K562 (cell line): Measurements from ENCODE around the gene BLM. TPM values are rescaled to one million over a fixed set of nuclear protein-coding genes. Genes with fewer than 3 reads are reported as not detected.

Source experiments
- ATAC-seq: fragments of 200-7000 bp; cut with Tn5 transposase; 3 replicates; pipeline ENCODE4 v1.9.1; 2020; ENCODE audit warnings: moderate library complexity
- BruUV-seq: library from RNA; stranded (reverse); fragments of 400-500 nt; replicated peaks from 2 replicates; lab custom pipeline; 2021; lab: Mats Ljungman, UMichigan
- CTCF ChIA-PET: fragments of 300-600 bp; formaldehyde crosslinking; extraction: SDS; loops from one replicate; lab custom pipeline; 2021; ENCODE audit warnings: low intra/inter-chr PET ratio; lab: Yijun Ruan, JAX
- POLR2A ChIA-PET: fragments of 300-600, 350-650 bp; sonication (Branson Sonifier 250); formaldehyde crosslinking; extraction: SDS; loops from one replicate; lab custom pipeline; 2021; ENCODE audit warnings: antibody characterized with exemption, inconsistent platforms; lab: Yijun Ruan, JAX
- DNase-seq, 4 experiments: peaks; one replicate each; pipeline versions ENCODE4 v3.0.0 to v3.0.0-alpha.2; 2011 to 2018; ENCODE audit warnings: low spot score in 3 of 4, mixed read lengths in 3 of 4; ENCODE audit errors: extremely low read depth in 1 of 4
- FAIRE-seq: peaks from 2 replicates; lab custom pipeline; 2011; peaks lifted over from hg19 to GRCh38; lab: Jason Lieb, UNC
- H2AFZ ChIP-seq: 2 replicates; pipeline ENCODE4 v1.6.0; 2011; ENCODE audit warnings: low read depth, low read length, control low read depth, inconsistent platforms
- H3K27ac ChIP-seq: fragments of 200-600 bp; 3 replicates; pipeline ENCODE4 v1.8.0; 2011; ENCODE audit warnings: low read depth, mild to moderate bottlenecking, control low read depth, inconsistent platforms, low read length, moderate library complexity, mixed read lengths; ENCODE audit errors: extremely low read depth
- H3K27me3 ChIP-seq, 2 experiments: fragments of 300-600 bp in 1 of 2; 2 replicates in 1 of 2; 3 replicates in 1 of 2; pipeline versions ENCODE4 v1.6.0 to v1.8.0; 2011; ENCODE audit warnings: inconsistent platforms in 2 of 2, low read length in 2 of 2, mild to moderate bottlenecking in 1 of 2, mixed read lengths in 1 of 2, moderate library complexity in 1 of 2; ENCODE audit not compliant: control insufficient read depth in 2 of 2, insufficient read depth in 2 of 2
- H3K36me3 ChIP-seq: fragments of 300-600 bp; 3 replicates; pipeline ENCODE4 v1.8.0; 2011; ENCODE audit warnings: mild to moderate bottlenecking, low read length, inconsistent platforms; ENCODE audit not compliant: control insufficient read depth, insufficient read depth
- H3K4me1 ChIP-seq, 2 experiments: fragments of 200-600 bp in 1 of 2; replicated peaks in 1 of 2; 2 replicates in 1 of 2; 3 replicates in 1 of 2; pipeline versions ENCODE4 v1.5.1 to v1.8.0; 2011; ENCODE audit warnings: inconsistent platforms in 2 of 2, low read length in 2 of 2, mild to moderate bottlenecking in 1 of 2, mixed read lengths in 1 of 2, moderate library complexity in 1 of 2; ENCODE audit not compliant: control insufficient read depth in 2 of 2, insufficient read depth in 2 of 2
- H3K4me2 ChIP-seq: 2 replicates; pipeline ENCODE4 v1.6.1; 2011; ENCODE audit warnings: low read length, control low read depth, inconsistent platforms, mixed read lengths; ENCODE audit not compliant: insufficient read depth
- H3K4me3 ChIP-seq: fragments of 200-600 bp; sonication (generic), shearing (Covaris generic); 2 replicates; pipeline ENCODE4 v1.5.1; 2016; ENCODE audit warnings: control low read depth, inconsistent platforms
- H3K79me2 ChIP-seq: fragments of 200-600 bp; 3 replicates; pipeline ENCODE4 v1.8.0; 2011; ENCODE audit warnings: low read length, inconsistent platforms; ENCODE audit not compliant: control insufficient read depth, insufficient read depth
- H3K9ac ChIP-seq, 2 experiments: 2 replicates each; pipeline versions ENCODE4 v1.6.0 to v1.6.1; 2011; ENCODE audit warnings: low read depth in 2 of 2, low read length in 2 of 2, control low read depth in 1 of 2, inconsistent platforms in 1 of 2, mild to moderate bottlenecking in 1 of 2, mixed read lengths in 1 of 2; ENCODE audit not compliant: insufficient read depth in 1 of 2
- H3K9me1 ChIP-seq: one replicate; pipeline ENCODE4 v1.6.0; 2011; ENCODE audit warnings: inconsistent platforms, mild to moderate bottlenecking, low read length, moderate library complexity; ENCODE audit not compliant: control insufficient read depth, insufficient read depth
- H3K9me3 ChIP-seq: replicated peaks from 2 replicates; pipeline ENCODE4 v1.5.1; 2011; ENCODE audit warnings: low read depth, low read length, inconsistent platforms; ENCODE audit not compliant: control insufficient read depth, insufficient read depth
- H4K20me1 ChIP-seq: replicated peaks from 2 replicates; pipeline ENCODE4 v1.6.1; 2011; ENCODE audit warnings: low read length, inconsistent platforms, mixed read lengths; ENCODE audit not compliant: control insufficient read depth, insufficient read depth
- DDX20 ChIP-seq: fragments of 450-650 bp; IDR thresholded peaks from 2 replicates; pipeline ENCODE4 v1.6.1; 2016; ENCODE audit warnings: missing genetic modification characterization, low read depth, mild to moderate bottlenecking, missing compliant biosample characterization, moderate library complexity
- KDM1A ChIP-seq, 2 experiments: fragments of 450-650 bp; IDR thresholded peaks; 2 replicates each; pipeline ENCODE4 v1.6.1; 2016; ENCODE audit warnings: mild to moderate bottlenecking in 2 of 2
- NFIC ChIP-seq: fragments of 450-650 bp; IDR thresholded peaks from 2 replicates; pipeline ENCODE4 v1.6.1; 2017; ENCODE audit warnings: mild to moderate bottlenecking, inconsistent platforms
- RFX1 ChIP-seq: fragments of 450-650 bp; IDR thresholded peaks from 2 replicates; pipeline ENCODE4 v1.6.1; 2016; ENCODE audit warnings: mild to moderate bottlenecking, moderate library complexity
- ZNF232 ChIP-seq: sonication (generic); formaldehyde crosslinking; IDR thresholded peaks from 2 replicates; pipeline ENCODE4 v1.8.0; 2022; ENCODE audit warnings: mild to moderate bottlenecking, missing genetic modification reagents
- WGBS: fragments of 100-300 bp; shearing (Covaris generic); methylation state at CpG from one replicate; pipeline ENCODE4 v1.1.6; 2016; ENCODE audit warnings: low coverage, mixed read lengths; ENCODE audit not compliant: insufficient coverage; ENCODE audit errors: missing lambda C conversion rate; 5-methylcytosine and 5-hydroxymethylcytosine counted together
- in situ Hi-C: fragments of 300-500 bp; cut with MboI; formaldehyde crosslinking; loops from 4 replicates; pipeline ENCODE4 v1.15.0; 2018; ENCODE audit warnings: inconsistent platforms, mixed read lengths
- intact Hi-C: fragments of 100-400 bp; cut with micrococcal nuclease; formaldehyde crosslinking; loops from 2 replicates; pipeline ENCODE4 v1.14.2; 2022
- polyA plus RNA-seq, 8 experiments: library from polyadenylated mRNA; depleted of rRNA in 4 of 8; stranded (reverse) in 5 of 8; unstranded in 3 of 8; fragments of >200 nt; fragmentation: Nextera tagmentation in 2 of 8; fragmentation: Illumina TruSeq in 1 of 8; extraction: Ambion mirVana in 2 of 8; extraction: Trizol in 1 of 8; gene quantifications; 2 replicates each; pipeline versions ENCODE4 v1.2.1 to v1.2.3, GENCODE V29; 2011 to 2014; ENCODE audit warnings: inconsistent platforms in 1 of 8, missing spikeins in 1 of 8
- total RNA-seq, 7 experiments: library from RNA; depleted of rRNA in 6 of 7; stranded (reverse); fragments of >200 nt in 6 of 7; fragmentation: Illumina TruSeq in 2 of 7; extraction: Trizol in 2 of 7; gene quantifications; 2 replicates each; pipeline versions ENCODE4 v1.2.1 to v1.2.3, GENCODE V29; 2011 to 2021; ENCODE audit warnings: low replicate concordance in 1 of 7
- TF ChIP-seq, protein P1 (sequence below): sonication (generic); formaldehyde crosslinking; IDR thresholded peaks from 2 replicates; pipeline ENCODE4 v1.8.0; 2023; ENCODE audit warnings: missing genetic modification reagents, mild to moderate bottlenecking, borderline replicate concordance
- TF ChIP-seq, protein P2 (sequence below): sonication (generic); formaldehyde crosslinking; IDR thresholded peaks from 2 replicates; pipeline ENCODE4 v1.8.0; 2022; ENCODE audit warnings: mild to moderate bottlenecking, low read depth, missing genetic modification reagents
- TF ChIP-seq, protein P3 (sequence below): fragments of 250-450 bp; sonication (Bioruptor Pico); IDR thresholded peaks from 2 replicates; pipeline ENCODE4 v1.4.0; 2020; ENCODE audit warnings: mild to moderate bottlenecking, moderate library complexity

Gene BLM
- total and polyA plus RNA-seq, 9 of the 15 experiments (the other 6 are each of a cell fraction or from before 2014, with no cell fraction given) = 21.0 to 56.0 (median 43.9) TPM

DNA sequence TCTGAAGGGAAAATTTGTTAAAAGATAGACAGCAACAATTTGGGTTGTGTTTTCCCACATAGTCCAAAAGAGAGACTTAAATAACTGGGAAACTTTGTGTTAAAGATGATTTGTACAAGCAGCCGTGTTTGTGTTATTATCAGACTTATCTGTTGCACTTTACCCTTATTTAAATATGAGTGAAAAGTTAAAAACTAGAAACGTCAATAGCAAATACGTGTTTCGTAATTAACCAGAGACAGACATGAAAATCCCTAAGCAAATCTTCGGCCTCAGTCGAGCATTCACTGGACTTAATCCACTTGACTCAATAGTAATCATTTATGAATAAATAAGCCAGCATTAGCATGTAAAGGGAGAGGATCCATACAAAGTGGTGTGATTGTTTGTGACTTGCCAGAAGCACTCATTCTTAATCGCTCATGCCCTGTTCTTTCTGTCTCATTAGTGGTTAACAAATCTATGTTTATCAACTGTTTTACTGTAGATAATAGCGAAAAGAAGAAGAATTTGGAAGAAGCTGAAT, 34.2 kb downstream of the BLM start:
- CTCF ChIA-PET = no interaction called here

More for the DNA sequence above, 34.2 kb downstream of the BLM start:
- 88% methylated on average over 8 of the region's 8 CpGs for WGBS
- intact Hi-C loops = no loop called here
- no peak overlapping the region for H3K4me2 ChIP-seq
- DNase-seq (no peak), ATAC-seq (no peak), FAIRE-seq (no peak)
- H4K20me1 ChIP-seq = no peaks in the 10 kb centered on the region
- H3K9me3 ChIP-seq = no peaks in the 10 kb centered on the region
- peaks cover 78% of the 10 kb centered on the region for H3K36me3 ChIP-seq
- H3K4me1 ChIP-seq = no peaks in the 10 kb centered on the region; a peak in 1 of 5 replicates
- no TSS peak for BruUV-seq
- H3K4me3 ChIP-seq = no peak overlapping the region
- POLR2A ChIA-PET = interaction anchor here (1.3 to 2.0 kb wide), 2 partner anchors 11 to 13 kb away, joined by 5 to 7 read pairs; no protein-coding TSS in a partner anchor
- no peaks in the 10 kb centered on the region for H3K9me1 ChIP-seq
- H3K27me3 ChIP-seq = no peaks in the 10 kb centered on the region
- no peak overlapping the region for H3K27ac ChIP-seq
- TF ChIP-seq KDM1A (IDR thresholded peaks at IDR 0.05) = no peak
- TF ChIP-seq, protein P1, sequence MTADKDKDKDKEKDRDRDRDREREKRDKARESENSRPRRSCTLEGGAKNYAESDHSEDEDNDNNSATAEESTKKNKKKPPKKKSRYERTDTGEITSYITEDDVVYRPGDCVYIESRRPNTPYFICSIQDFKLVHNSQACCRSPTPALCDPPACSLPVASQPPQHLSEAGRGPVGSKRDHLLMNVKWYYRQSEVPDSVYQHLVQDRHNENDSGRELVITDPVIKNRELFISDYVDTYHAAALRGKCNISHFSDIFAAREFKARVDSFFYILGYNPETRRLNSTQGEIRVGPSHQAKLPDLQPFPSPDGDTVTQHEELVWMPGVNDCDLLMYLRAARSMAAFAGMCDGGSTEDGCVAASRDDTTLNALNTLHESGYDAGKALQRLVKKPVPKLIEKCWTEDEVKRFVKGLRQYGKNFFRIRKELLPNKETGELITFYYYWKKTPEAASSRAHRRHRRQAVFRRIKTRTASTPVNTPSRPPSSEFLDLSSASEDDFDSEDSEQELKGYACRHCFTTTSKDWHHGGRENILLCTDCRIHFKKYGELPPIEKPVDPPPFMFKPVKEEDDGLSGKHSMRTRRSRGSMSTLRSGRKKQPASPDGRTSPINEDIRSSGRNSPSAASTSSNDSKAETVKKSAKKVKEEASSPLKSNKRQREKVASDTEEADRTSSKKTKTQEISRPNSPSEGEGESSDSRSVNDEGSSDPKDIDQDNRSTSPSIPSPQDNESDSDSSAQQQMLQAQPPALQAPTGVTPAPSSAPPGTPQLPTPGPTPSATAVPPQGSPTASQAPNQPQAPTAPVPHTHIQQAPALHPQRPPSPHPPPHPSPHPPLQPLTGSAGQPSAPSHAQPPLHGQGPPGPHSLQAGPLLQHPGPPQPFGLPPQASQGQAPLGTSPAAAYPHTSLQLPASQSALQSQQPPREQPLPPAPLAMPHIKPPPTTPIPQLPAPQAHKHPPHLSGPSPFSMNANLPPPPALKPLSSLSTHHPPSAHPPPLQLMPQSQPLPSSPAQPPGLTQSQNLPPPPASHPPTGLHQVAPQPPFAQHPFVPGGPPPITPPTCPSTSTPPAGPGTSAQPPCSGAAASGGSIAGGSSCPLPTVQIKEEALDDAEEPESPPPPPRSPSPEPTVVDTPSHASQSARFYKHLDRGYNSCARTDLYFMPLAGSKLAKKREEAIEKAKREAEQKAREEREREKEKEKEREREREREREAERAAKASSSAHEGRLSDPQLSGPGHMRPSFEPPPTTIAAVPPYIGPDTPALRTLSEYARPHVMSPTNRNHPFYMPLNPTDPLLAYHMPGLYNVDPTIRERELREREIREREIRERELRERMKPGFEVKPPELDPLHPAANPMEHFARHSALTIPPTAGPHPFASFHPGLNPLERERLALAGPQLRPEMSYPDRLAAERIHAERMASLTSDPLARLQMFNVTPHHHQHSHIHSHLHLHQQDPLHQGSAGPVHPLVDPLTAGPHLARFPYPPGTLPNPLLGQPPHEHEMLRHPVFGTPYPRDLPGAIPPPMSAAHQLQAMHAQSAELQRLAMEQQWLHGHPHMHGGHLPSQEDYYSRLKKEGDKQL (CRISPR knock-in tag) = no peak
- TF ChIP-seq, protein P2, sequence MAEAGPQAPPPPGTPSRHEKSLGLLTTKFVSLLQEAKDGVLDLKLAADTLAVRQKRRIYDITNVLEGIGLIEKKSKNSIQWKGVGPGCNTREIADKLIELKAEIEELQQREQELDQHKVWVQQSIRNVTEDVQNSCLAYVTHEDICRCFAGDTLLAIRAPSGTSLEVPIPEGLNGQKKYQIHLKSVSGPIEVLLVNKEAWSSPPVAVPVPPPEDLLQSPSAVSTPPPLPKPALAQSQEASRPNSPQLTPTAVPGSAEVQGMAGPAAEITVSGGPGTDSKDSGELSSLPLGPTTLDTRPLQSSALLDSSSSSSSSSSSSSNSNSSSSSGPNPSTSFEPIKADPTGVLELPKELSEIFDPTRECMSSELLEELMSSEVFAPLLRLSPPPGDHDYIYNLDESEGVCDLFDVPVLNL (CRISPR knock-in tag) = no peak
- TF ChIP-seq, protein P3, sequence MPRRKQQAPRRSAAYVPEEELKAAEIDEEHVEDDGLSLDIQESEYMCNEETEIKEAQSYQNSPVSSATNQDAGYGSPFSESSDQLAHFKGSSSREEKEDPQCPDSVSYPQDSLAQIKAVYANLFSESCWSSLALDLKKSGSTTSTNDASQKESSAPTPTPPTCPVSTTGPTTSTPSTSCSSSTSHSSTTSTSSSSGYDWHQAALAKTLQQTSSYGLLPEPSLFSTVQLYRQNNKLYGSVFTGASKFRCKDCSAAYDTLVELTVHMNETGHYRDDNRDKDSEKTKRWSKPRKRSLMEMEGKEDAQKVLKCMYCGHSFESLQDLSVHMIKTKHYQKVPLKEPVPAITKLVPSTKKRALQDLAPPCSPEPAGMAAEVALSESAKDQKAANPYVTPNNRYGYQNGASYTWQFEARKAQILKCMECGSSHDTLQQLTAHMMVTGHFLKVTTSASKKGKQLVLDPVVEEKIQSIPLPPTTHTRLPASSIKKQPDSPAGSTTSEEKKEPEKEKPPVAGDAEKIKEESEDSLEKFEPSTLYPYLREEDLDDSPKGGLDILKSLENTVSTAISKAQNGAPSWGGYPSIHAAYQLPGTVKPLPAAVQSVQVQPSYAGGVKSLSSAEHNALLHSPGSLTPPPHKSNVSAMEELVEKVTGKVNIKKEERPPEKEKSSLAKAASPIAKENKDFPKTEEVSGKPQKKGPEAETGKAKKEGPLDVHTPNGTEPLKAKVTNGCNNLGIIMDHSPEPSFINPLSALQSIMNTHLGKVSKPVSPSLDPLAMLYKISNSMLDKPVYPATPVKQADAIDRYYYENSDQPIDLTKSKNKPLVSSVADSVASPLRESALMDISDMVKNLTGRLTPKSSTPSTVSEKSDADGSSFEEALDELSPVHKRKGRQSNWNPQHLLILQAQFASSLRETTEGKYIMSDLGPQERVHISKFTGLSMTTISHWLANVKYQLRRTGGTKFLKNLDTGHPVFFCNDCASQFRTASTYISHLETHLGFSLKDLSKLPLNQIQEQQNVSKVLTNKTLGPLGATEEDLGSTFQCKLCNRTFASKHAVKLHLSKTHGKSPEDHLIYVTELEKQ = no peak
- no peak for TF ChIP-seq DDX20 (tag)
- TF ChIP-seq NFIC = no peak
- no peak for TF ChIP-seq RFX1
- no peak for TF ChIP-seq ZNF232 (CRISPR knock-in tag)
- TF ChIP-seq, all 486 proteins: peak for 0
- in situ Hi-C loops = no loop called here
- Histone ChIP-seq H3K9ac (no peak overlapping the region), H2AFZ (no peak overlapping the region), H3K79me2 (peaks cover 10% of the 10 kb centered on the region)
